ENCODE results near the gene MYO16.

DNA sequence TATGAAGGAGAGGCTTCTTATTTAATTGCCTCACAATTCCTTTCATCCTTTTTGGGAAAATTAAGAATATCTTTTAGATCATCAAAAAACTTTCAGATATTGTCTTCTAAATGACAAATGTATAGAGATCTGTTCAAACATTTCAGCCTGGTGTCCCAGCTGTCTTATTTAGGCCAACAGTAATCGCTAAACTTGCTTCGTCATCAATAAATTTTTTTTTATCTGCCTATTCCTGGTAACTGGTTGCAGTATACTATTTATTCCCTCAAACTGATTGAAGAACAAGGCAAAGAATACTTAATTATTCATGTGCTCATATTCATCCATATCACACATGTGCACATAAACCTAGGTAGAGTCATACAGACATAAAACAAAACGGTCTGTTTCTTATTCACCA is 5.3 kb upstream of the MYO16 start:
- no peak for TF ChIP-seq YY1 (IDR thresholded peaks at IDR 0.05; ENCODE audit: insufficient read depth, insufficient read length)
- TF ChIP-seq ZNF274 (IDR thresholded peaks at IDR 0.05; ENCODE audit: low read depth, low read length) = no peak
